Keratinocyte (primary cell): ENCODE data around the gene CKMT1A. TPM values are rescaled to one million over a fixed set of nuclear protein-coding genes. Genes with fewer than 3 reads are reported as not detected.
A peak's percentile ranks its signal among the peaks of the same experiment; 100 is the strongest.

Experiments
- DNase-seq: peaks from one replicate; pipeline ENCODE4 v3.0.0-alpha.2; 2011; ENCODE audit warnings: low read depth, missing footprints, low spot score
- FAIRE-seq: peaks from 2 replicates; lab custom pipeline; 2011; peaks lifted over from hg19 to GRCh38; lab: Jason Lieb, UNC
- H2AFZ ChIP-seq: 2 replicates; pipeline ENCODE4 v1.6.0; 2012; ENCODE audit warnings: low read length, control low read depth, inconsistent platforms; ENCODE audit not compliant: control insufficient read depth
- H3K27ac ChIP-seq: 2 replicates; pipeline ENCODE4 v1.5.1; 2011; ENCODE audit warnings: low read length; ENCODE audit not compliant: control insufficient read depth, insufficient read depth
- H3K27me3 ChIP-seq: 3 replicates; pipeline ENCODE4 v1.6.0; 2011; ENCODE audit warnings: low read length; ENCODE audit not compliant: control insufficient read depth, insufficient read depth; ENCODE audit errors: extremely low read depth
- H3K36me3 ChIP-seq, 2 experiments: 2 replicates in 1 of 2; 3 replicates in 1 of 2; pipeline ENCODE4 v1.5.1; 2011; ENCODE audit warnings: low read length in 2 of 2, mild to moderate bottlenecking in 1 of 2; ENCODE audit not compliant: control insufficient read depth in 2 of 2, insufficient read depth in 2 of 2; ENCODE audit errors: extremely low read depth in 1 of 2
- H3K4me1 ChIP-seq: 3 replicates; pipeline ENCODE4 v1.5.1; 2011; ENCODE audit warnings: low read length; ENCODE audit not compliant: control insufficient read depth, insufficient read depth; ENCODE audit errors: extremely low read depth
- H3K4me2 ChIP-seq: 3 replicates; pipeline ENCODE4 v1.6.0; 2011; ENCODE audit warnings: low read depth, low read length; ENCODE audit not compliant: control insufficient read depth, insufficient read depth; ENCODE audit errors: extremely low read depth
- H3K4me3 ChIP-seq, 3 experiments: fragments of 200-600 bp in 1 of 3; sonication (generic) in 1 of 3; 2 replicates in 2 of 3; 3 replicates in 1 of 3; pipeline ENCODE4 v1.5.1; 2011 to 2016; ENCODE audit warnings: low read length in 3 of 3, mild to moderate bottlenecking in 3 of 3, control low read depth in 2 of 3, inconsistent platforms in 1 of 3, low read depth in 1 of 3, mixed read lengths in 1 of 3, mixed run types in 1 of 3, moderate library complexity in 1 of 3; ENCODE audit not compliant: control insufficient read depth in 2 of 3, insufficient read depth in 2 of 3; ENCODE audit errors: extremely low read depth in 1 of 3
- H3K79me2 ChIP-seq: 2 replicates; pipeline ENCODE4 v1.6.0; 2012; ENCODE audit warnings: low read length; ENCODE audit not compliant: control insufficient read depth, insufficient read depth
- H3K9ac ChIP-seq: 3 replicates; pipeline ENCODE4 v1.6.0; 2011; ENCODE audit warnings: low read length; ENCODE audit not compliant: control insufficient read depth, insufficient read depth; ENCODE audit errors: extremely low read depth
- H3K9me1 ChIP-seq: 3 replicates; pipeline ENCODE4 v1.6.0; 2011; ENCODE audit warnings: low read length; ENCODE audit not compliant: control insufficient read depth, insufficient read depth; ENCODE audit errors: extremely low read depth
- H3K9me3 ChIP-seq: 2 replicates; pipeline ENCODE4 v1.5.1; 2012; ENCODE audit warnings: low read depth, low read length; ENCODE audit not compliant: control insufficient read depth
- H4K20me1 ChIP-seq: 3 replicates; pipeline ENCODE4 v1.6.0; 2011; ENCODE audit warnings: low read length; ENCODE audit not compliant: control insufficient read depth, insufficient read depth; ENCODE audit errors: extremely low read depth
- CTCF ChIP-seq, 3 experiments: IDR thresholded peaks in 1 of 3; conservative IDR thresholded peaks in 1 of 3; optimal IDR thresholded peaks in 1 of 3; 2 replicates in 2 of 3; 3 replicates in 1 of 3; pipeline versions ENCODE3 to v1.5.1; 2011; ENCODE audit warnings: low read length in 3 of 3, mild to moderate bottlenecking in 3 of 3, moderate library complexity in 2 of 3, control low read depth in 1 of 3, inconsistent platforms in 1 of 3; ENCODE audit not compliant: insufficient read depth in 2 of 3; ENCODE audit errors: extremely low read depth in 1 of 3
- EZH2 ChIP-seq: IDR thresholded peaks from one replicate; pipeline ENCODE4 v1.6.1; 2012; ENCODE audit warnings: inconsistent platforms, mild to moderate bottlenecking, low read length, moderate library complexity
- dilution Hi-C: fragments of 300-500 bp; cut with MboI; formaldehyde crosslinking; loops from one replicate; pipeline ENCODE4 v1.7.0; 2020; ENCODE audit warnings: low sequenced_read_pairs; ENCODE audit not compliant: extremely low pct_ligation_motif_present
- polyA plus RNA-seq, 5 experiments: library from polyadenylated mRNA; depleted of rRNA in 3 of 5; stranded (reverse) in 3 of 5; stranded (forward) in 1 of 5; unstranded in 1 of 5; fragments of >200 nt; gene quantifications; 1 replicate in 1 of 5; 2 replicates in 3 of 5; 3 replicates in 1 of 5; pipeline versions ENCODE4 v1.2.1 to v1.2.3, GENCODE V29; 2011 to 2012; ENCODE audit warnings: missing spikeins in 2 of 5, low read depth in 1 of 5, low replicate concordance in 1 of 5
- small RNA-seq, 3 experiments: library from RNA; depleted of rRNA; stranded (forward); fragments of <200 nt; gene quantifications; one replicate each; pipeline ENCODE3, GENCODE V24; 2012; ENCODE audit warnings: low read depth in 3 of 3, low replicate concordance in 1 of 3; ENCODE audit not compliant: insufficient read length in 3 of 3

CKMT1A gene
- polyA plus RNA-seq, 1 donor (not counting 4 experiments of a cell fraction or from before 2014, with no cell fraction given): 60.0 TPM

GRCh38 chr15:43748376-43748775 is 54.7 kb downstream of the CKMT1A start:
- Histone ChIP-seq H2AFZ (no peak overlapping the region), H3K4me1 (peaks cover 25% of the 10 kb centered on the region), H3K79me2 (peaks cover 70% of the 10 kb centered on the region), H4K20me1 (peaks cover 28% of the 10 kb centered on the region), H3K4me2 (peak overlapping the region; percentile 86), H3K9me1 (no peaks in the 10 kb centered on the region), H3K27ac (no peak overlapping the region), H3K4me3 (peak overlapping the region; percentile 74 to 91 (median 78)), H3K27me3 (no peaks in the 10 kb centered on the region), H3K9me3 (no peaks in the 10 kb centered on the region), H3K9ac (peak overlapping the region; percentile 6), H3K36me3 (peaks cover 2 to 15% of the 10 kb centered on the region in 2 experiments)
- FAIRE-seq: no peak
- dilution Hi-C loops: no loop called here
- no peak for DNase-seq
- TF ChIP-seq CTCF (optimal IDR thresholded peaks at IDR 0.05 in 1 of 3, IDR thresholded peaks at IDR 0.05 in 1 of 3, conservative IDR thresholded peaks at IDR 0.05 in 1 of 3; ENCODE audit: extremely low read depth in 1 of 3, insufficient read depth in 2 of 3, low read length in 3 of 3) (no peak), EZH2 (no peak)

Small RNA genes lying within 50 kb of the gene (small RNA-seq; reads per million reads assigned to genes)
- gene PDIA3P2: 0 reads per million in 3 experiments
- 0 reads per million in 3 experiments for gene RNU6-353P
- gene RNU6-354P: 0 reads per million in 3 experiments

Other genes starting within 250 kb of the CKMT1A start
- 26.2 to 36.7 TPM (median 30.7 TPM) in 3 replicates for gene TP53BP1, start 200.7 kb upstream of the CKMT1A start, polyA plus RNA-seq
- 0.13 to 0.18 TPM (median 0.14 TPM) in 3 replicates for gene MAP1A, start 176.3 kb upstream of the CKMT1A start, polyA plus RNA-seq
- gene PPIP5K1, start 103.7 kb upstream of the CKMT1A start, polyA plus RNA-seq: 52.9 to 67.5 TPM (median 56.4 TPM) in 3 replicates
- 59.4 to 64.8 TPM (median 63.9 TPM) in 3 replicates for gene CKMT1B, start 99.8 kb upstream of the CKMT1A start, polyA plus RNA-seq
- 0.12 to 0.31 TPM (median 0.12 TPM) in 3 replicates for gene STRC, start 75.1 kb upstream of the CKMT1A start, polyA plus RNA-seq
- 1.7 to 4.2 TPM (median 3.5 TPM) in 3 replicates for gene CATSPER2, start 45.0 kb upstream of the CKMT1A start, polyA plus RNA-seq
- 124 to 353 TPM (median 338 TPM) in 3 replicates for gene PDIA3, start 52.6 kb downstream of the CKMT1A start, polyA plus RNA-seq
- gene ELL3, start 83.1 kb downstream of the CKMT1A start, polyA plus RNA-seq: 10.6 to 52.2 TPM (median 17.9 TPM) in 3 replicates
- 534 to 968 TPM (median 719 TPM) in 3 replicates for gene SERF2, start 98.5 kb downstream of the CKMT1A start, polyA plus RNA-seq
- 0.05 to 0.14 TPM in 2 of 3 replicates, not detected in the other for gene SERINC4, start 106.4 kb downstream of the CKMT1A start, polyA plus RNA-seq
- gene HYPK, start 106.7 kb downstream of the CKMT1A start, polyA plus RNA-seq: 8.8 to 27.5 TPM (median 11.7 TPM) in 3 replicates
- 20.0 to 33.1 TPM (median 25.6 TPM) in 3 replicates for gene MFAP1, start 130.8 kb downstream of the CKMT1A start, polyA plus RNA-seq
- gene WDR76, start 133.1 kb downstream of the CKMT1A start, polyA plus RNA-seq: 0.66 to 5.0 TPM (median 4.7 TPM) in 3 replicates